HG02759 (cell line): ENCODE data around the gene PLSCR4.

Source experiments
- ATAC-seq: cut with Tn5 transposase; IDR thresholded peaks from one replicate; pipeline ENCODE4 v1.9.1; 2021; ENCODE audit warnings: mild to moderate bottlenecking, moderate library complexity; ENCODE audit not compliant: unreplicated experiment

The PLSCR4 gene

DNA sequence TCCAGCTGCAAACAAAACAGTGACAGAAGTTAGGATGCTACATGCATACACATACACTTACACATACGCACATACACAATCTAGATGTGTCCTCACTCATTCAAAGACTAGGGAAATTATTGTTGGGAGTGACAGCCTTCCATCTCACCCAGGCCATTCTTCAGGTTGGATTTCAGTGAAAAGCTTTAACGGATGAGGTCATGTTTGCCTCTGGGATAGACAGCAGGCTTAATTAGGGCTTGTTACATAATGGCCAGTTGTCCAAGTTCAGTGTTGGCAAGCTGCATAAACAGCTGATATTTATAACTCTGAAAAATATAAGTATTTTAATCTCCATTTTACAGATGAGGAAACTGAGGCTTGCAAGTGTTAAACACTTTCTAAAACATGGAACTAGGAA, 54.1 kb downstream of the PLSCR4 start:
- ATAC-seq, result no peak

DNA sequence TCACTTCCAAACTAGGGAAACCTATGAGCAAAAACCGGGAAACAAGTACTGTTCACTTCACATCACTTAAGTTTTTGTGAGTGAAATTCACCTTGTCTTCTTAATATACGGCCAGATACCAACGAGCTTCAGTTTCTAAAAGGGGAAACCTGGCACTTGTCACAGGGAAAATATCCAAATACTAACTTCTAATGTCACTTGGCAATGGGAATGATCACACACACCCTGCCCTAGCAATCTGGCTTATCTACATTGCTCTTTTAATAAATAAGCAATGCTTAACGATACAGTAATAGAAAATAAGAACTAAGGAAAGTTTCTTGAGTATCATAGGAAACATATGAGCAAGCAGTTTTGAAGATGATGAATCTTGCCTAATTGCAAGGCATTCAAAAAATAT, 55.3 kb downstream of the PLSCR4 start:
- ATAC-seq, result no peak

DNA sequence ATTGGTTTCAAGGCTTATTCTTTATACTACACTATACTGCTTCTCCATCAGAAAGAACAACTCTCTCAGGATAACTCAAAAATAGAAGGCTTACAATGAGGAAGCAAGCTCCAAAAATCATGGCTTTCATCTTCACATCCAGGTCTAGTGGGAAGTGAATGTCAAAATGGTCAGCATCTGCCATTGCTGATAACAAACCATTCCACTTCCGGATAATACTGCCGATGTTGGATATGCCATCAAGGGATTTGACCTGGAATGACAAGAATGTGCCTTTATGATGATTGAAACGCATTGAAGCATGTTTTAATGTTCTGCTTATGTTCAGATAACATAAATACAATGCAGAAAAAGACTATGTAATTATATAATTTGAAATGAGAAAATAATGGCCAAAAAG, 55.9 kb downstream of the PLSCR4 start:
- ATAC-seq, result no peak

DNA sequence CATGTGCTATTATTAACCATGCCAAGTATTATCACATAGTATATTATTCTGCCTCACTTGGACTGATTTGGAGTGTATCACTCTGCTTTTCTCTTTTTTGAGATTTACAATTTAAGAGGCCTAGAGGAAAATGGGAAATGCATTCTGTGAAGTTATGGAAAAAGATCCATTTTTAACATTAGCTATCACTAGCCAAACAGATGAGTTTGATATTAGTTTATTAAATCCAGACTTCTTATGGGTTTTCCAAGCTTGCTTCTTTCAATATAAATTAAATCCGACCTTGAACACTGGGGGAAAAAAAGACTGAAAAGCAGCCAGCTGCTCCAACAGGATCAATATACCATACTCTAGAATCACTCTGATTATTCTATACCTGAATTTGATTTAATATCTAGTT, 59.9 kb downstream of the PLSCR4 start:
- no peak for ATAC-seq

DNA sequence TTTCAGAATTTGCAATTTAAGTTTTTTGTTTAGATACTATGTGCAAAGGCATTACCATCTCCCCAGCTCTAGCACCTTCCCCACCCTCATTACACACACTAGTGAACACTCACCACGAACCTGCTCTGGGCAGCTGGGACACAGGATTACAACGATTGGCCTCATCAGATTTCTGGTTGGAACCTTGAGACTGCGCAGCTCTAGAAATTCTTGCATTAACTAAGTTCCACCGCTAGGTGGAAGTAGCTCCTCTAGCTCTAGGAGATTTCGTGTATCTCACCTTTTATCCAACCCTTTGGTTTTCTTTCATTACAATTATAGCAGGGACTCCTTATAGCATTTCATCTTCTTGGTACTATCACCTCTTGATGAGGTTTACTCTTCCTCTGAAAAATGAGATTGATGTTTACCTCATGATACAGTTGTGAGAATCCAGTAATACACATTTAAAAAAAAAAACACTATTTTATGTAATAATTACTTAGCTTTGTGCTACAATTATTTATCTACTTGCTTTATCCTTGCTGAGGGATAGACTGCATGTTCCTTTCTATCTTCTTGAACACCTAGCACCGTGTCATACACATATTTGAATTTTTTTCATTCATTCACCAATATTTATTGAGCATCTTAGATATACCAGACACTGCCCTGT, 61.3 kb downstream of the PLSCR4 start:
- ATAC-seq, result peak; percentile 97

DNA sequence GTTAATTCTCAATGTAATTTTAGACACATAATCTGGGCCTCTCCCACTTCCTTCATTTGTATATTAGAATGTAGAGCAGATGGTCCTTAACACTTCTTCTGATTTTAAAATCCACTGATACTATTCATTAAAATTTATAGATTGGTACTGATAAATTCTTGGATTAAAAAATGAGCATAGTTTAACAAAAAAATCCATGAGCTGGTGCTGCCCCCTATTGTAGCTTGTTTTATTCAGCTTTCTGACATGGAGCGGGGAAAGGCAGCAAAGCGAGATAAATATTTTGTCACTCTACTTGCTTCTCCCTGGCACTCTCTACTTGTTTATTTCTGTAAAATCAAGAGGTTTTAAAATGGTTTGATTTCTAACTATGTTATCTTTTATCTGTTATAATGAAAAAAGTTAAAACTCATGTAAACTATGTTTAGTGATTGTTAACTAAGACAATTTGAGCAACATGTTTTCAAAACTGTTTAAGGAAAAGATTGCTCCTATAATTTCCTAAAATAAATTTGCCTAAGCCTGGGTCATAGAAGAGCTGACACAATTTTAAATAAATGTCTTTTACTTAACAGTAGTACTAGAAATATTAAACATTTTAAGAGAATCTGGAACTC, 63.5 kb downstream of the PLSCR4 start:
- ATAC-seq, result no peak

DNA sequence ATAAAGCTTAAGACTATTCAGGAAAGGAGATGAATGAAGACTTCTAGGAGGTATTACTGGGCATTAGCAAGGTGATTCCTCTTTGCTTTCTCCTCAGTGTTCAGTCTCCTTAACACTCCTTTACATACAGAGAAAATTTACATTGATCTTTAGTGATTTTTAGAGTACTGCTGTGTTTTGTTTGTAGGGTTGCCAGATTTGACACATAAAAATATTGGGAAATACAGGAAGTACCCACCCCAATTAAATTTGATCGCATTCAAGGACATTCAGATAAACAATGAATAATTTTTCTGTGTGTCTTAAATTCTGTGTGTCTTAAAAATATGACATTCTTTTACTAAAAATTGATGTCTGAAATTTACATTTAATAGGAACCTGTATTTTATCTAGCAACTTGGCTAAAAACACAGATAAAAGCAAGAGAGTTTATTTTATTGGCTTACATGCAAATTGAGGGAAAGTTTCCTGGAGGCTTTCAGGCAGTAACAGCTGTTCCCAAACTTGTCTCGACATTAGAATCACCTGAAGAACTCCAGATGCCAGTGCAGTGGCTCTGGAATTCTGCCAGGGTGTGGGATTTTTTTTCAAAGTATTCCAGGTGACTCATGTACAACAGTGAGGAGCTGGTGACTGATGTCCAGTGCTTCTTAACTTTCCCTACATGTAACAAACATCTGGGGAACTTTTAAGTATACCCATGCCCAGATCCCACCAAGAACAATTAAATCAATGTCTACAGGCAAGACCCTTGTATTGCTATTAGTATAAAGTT, 66.5 kb downstream of the PLSCR4 start:
- ATAC-seq, result no peak

DNA sequence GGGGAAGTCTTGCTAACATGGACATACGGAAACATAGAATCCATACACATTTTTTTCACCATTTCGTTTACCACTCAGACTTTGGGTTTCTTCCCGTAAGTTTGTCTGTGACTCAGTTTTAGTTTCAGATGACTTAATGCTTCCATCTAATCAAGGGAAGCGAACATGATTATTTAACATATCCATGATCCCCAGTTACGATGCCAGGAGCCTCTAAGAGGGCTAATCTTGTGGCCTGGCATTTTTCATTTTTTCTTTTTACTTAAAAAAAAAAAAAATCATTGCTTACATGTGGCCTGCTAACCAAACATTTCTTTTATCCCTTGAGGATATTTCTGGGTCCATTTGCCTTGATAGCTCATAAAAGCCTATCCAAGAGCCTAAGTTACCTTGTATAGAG, 69.7 kb downstream of the PLSCR4 start:
- ATAC-seq, result no peak

DNA sequence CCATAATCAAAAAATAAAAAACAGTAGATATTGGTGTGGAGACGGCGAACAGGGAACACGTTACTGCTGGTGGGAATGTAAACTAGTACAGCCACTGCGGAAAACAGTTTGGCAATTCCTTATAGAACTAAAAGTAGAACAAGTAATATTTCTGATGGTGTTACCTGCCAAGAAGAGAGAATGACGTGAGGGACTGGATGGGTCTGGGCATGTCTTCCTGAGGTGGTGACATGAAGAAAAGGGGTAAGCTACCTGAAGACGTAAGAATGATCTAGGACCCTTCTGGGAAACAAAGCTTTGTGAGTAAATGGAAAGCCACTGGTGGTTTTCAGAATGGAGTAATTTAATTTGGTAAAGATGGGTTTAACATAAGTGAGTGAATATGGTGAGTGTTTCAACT, 70.5 kb downstream of the PLSCR4 start:
- ATAC-seq, result no peak

DNA sequence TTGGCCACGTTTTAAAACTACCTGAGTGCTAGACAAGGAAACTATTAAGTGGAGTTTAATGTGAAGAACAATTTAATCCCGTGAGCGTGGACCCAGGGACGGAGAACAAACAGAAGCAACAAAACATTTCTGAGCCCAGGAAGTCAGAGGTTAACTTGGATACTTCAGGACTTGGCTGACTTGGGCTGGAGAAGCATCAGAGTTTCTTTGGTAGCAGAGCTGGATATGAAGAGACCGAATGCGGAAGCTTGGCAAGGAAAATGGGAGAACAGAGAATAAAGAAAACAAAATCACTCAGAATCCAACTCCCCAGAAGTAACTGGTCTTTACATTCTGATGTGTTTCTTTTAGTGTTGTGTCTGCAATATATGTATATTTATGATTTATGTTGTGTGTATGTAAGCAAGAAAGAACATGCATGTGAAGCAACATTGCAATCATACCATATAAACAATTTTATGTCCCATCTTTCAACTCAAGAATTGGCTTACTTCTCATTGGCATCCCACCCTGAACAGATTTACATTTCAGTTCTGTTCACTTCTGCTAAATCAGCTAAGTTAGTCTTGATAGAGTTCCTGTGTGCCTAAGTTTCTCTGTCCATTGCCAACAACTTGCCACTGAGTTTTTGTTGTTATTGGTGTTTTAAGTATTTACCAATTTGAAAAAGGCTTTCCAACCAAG, 72.8 kb downstream of the PLSCR4 start:
- no peak for ATAC-seq

DNA sequence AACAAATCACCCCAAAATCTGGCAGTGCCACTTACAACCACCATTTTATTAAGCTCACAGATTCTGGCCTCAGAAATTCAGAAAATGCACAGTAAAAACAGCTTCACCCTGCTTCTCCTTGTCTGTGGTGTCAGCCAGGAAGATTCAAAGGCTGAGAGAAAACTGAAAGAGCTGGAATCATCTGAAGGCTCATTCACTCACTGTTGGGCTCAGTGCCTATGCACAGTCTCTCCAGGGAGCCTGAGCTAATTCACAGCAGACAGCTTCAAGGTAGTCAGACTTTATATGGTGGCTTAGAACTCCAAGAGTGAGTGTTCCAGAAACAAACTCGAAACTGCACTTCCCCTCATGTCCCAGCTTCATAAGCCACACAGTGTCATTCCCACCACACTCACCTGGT, 73.4 kb downstream of the PLSCR4 start:
- no peak for ATAC-seq

DNA sequence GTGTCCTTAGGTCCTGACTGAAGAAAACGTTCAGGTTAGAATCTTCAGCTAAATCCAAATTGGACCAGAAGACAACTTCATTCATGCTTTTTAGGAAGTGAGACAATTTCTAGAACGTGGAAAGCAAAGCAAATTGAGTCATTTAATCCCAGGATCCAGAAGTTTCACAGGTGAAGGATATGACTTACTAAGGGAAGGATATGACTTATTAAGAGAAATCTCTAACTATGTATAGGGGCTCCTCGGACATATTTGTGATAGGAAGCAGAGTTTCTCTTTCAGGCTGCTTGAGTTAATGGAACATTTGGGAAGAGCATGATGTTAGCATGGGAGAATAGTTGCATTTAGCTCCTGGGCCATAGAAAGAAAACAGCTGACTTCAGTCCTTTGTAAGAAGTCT, 73.8 kb downstream of the PLSCR4 start:
- ATAC-seq, result no peak

DNA sequence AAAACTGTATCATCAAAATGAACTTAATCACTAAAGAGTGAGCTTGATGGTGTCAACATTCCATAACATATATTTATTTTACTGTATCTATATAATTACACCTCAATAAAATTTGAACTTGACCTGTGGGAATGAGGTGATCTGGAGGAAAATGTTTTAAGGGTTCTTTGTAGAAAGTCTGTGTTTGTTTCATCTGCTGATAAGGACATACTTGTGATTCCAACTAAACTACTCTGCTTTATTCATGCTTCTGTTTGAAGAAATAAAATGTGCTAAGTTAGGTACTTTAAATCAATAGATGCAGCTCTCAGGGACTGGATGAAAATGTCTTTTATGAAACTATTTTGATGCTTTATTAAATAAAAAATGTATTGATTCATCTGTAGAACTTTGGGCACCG, 78.3 kb downstream of the PLSCR4 start:
- ATAC-seq, result no peak

DNA sequence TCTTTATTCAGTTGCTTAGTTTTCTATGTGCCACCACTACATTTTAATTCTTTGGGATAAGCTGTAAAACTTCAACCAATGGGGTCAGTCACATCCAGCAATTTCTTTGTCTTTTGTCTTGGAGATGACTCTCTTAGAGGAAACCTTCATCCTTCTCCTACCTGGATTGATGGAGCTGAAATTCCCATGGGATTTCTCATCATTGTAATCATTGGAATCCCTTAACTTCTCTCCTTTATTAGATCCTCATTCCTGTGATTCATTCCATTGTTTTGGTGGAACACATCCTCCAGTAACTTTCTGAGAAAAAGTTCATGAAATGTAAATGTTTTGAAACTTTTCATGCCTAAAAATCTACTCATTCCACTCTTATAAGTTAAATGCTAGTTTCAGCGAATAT, 80.3 kb downstream of the PLSCR4 start:
- ATAC-seq, result no peak

DNA sequence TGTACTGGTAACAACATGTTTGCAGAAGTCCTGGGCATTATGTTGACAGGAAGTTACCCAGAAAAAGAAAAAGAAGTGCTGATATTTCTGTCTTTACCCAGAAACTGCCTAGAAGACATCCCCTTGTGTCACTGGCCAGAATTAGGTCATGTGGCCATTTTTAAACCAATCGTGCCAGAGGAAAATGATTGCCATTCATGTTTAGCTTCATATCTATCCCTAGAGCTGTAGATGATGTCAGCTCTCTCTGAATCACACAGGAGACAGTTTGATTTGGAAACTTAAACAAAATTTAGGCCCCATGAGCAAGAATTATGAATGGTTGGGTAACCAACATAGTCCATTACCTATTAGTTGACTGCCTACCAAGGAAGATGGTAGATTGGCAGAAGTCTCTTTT, 81.0 kb downstream of the PLSCR4 start:
- no peak for ATAC-seq

DNA sequence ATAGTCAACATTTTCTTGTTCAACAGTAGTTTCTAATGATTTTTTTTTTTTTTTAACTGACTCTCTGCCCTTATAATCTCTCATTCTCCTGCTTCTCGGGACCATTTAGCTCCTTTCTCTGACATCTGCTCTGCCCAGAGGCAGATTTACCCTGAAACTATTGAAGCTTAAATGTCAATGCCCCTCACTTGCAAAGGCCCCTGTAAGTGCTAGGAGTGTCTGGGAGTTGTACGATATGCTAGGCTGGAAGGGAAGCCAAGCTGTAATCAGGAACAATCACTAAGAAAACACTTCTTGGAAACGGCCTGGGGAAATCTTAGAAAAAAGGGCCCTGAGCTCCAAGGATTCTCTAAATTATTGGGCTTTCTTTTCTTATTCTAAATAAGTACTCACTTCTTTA, 84.1 kb downstream of the PLSCR4 start:
- ATAC-seq, result no peak

DNA sequence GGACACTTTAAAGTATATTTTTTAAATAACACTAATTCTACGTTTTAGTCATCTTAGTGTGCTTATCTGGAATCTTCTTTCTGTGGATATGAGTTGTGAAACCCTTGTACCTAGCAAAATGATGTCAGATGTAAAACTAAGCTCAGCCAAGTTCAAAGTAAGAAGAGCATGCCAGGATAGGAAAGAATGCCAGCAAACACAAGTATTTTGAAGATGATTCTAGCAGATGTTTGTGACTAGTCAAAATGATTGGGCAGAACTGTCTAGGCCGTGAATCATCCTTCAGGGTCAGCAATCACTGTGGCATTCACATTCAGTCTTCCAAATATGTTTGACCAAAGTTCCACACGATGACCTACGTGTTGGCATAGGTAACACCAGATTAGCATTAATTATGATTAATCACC, 84.5 kb downstream of the PLSCR4 start:
- ATAC-seq, result no peak

DNA sequence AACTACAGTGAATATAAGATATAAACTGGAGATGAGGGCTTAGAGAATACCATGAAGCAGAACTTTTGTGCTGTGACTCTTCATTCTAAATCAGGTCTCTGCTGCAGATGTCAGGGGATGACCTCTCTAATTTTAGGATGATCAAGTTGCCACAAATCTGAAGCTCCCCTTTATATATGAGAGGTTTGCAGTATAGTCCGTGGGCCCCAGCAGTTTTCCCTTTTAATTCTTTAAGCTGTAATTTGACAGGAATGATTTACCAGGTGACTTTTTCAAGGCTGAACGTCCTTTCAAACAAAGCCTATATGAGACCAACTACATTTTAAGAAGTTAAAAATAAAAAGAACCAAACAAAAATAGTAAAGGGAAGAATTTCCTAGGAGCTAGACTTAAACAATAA, 85.0 kb downstream of the PLSCR4 start:
- no peak for ATAC-seq

DNA sequence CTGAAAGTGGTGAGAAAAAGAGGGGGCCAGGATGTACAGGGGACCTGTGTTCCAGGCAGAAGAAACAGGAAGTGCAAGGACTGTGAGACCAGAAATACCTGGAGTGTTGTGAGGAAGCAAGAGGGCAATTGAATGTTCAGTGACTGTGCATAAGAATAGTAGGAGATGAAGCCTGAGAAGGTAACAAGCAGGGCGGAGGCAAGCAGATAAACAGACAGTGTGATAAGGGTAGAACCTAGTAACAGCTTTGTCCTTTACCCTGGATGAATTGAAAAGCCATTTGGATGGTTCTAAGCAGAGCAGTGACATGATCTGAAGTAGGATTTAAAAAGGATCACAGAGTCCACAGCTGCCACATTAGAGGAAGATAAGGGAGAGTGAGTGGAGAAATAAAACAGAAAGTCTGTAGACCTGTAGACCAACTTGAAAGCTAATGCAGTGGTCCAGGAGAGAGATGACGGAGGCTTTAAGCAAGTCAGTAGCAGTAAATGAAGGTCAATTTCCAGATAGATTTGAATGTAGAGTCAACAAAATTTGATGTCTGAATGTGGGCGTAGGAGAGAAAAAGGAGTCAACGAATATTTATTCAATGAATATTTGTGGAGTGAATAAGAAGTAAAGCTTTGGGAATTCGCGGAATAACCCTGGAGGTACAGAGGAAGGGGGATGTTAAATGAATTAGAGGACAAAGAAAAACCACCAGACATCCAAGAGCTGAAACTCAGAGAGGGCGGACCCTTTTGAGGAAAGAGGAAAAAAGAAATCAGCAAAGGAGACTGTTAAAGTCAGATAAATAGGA, 85.7 kb downstream of the PLSCR4 start:
- ATAC-seq, result no peak

DNA sequence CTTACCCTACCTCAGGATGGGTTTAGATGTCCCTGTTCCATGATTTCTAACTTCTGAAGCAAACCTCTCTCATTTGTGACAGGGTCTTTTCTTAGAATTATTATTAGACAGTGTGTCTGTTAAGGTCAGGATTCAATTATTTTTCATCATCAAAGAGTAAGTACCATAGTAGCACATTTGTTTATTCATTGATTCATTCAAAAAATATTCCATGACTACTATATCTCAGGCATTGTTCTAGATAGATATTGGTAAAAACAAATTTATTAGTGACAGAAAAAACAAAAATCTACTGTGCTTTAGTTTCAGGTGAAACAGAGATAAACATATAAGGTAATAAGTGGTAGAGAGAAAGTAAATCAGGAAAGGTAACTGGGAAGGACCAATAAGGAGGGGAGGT, 86.4 kb downstream of the PLSCR4 start:
- ATAC-seq, result no peak

DNA sequence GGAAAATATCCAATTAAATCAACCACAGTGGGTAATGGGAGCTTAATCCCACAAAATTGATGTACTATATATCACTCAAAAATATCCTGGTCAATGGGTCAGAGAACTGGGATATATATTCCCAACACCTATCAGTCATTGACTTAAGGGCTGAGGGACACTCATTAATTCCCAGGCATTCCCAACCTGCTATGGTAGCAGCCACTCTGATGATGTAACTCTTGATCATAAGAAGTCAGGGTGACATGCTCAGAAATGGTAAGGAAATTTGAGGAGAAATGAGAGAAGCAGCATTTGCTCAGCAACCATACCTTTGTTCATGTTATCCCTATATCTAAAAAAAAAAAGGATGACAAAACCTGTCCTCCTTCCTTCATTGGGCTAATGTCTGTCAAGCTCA, 86.8 kb downstream of the PLSCR4 start:
- ATAC-seq, result no peak
